Measurements from ENCODE around the gene HPSE2.
"Not testable (repeated sequence)": the region's sequence is repeated elsewhere in the genome, so short reads cannot be mapped to it uniquely, and the experiment has no call there.

HPSE2 gene

GRCh38 chr10:98563811-98564210 is 671.8 kb downstream of the HPSE2 start:
- no peak for DNase-seq (ENCODE audit: low read depth)

GRCh38 chr10:98560565-98560964 is 675.1 kb downstream of the HPSE2 start:
- no peak for DNase-seq (ENCODE audit: low read depth)

- DNase-seq (ENCODE audit: low read depth): no peak
Measured at GRCh38 chr10:98556061-98556460, 679.6 kb downstream of the HPSE2 start.

GRCh38 chr10:98555021-98555619 is 680.5 kb downstream of the HPSE2 start:
- DNase-seq (ENCODE audit: low read depth): no peak

- DNase-seq (ENCODE audit: low read depth): not testable (repeated sequence)
Measured at GRCh38 chr10:98541561-98541960, 694.1 kb downstream of the HPSE2 start.

- DNase-seq (ENCODE audit: low read depth): no peak
Measured at GRCh38 chr10:98539578-98539977, 696.1 kb downstream of the HPSE2 start.

- DNase-seq (ENCODE audit: low read depth): no peak
Measured at GRCh38 chr10:98538472-98538871, 697.2 kb downstream of the HPSE2 start.

- no peak for DNase-seq (ENCODE audit: low read depth)
Measured at GRCh38 chr10:98536551-98536950, 699.1 kb downstream of the HPSE2 start.

- no peak for DNase-seq (ENCODE audit: low read depth)
Measured at GRCh38 chr10:98533746-98534445, 701.8 kb downstream of the HPSE2 start.

- no peak for DNase-seq (ENCODE audit: low read depth)
Measured at GRCh38 chr10:98533241-98533640, 702.4 kb downstream of the HPSE2 start.

GRCh38 chr10:98528805-98529183 is 706.9 kb downstream of the HPSE2 start:
- no peak for DNase-seq (ENCODE audit: low read depth)

- no peak for DNase-seq (ENCODE audit: low read depth)
Measured at GRCh38 chr10:98528166-98528804, 707.4 kb downstream of the HPSE2 start.

GRCh38 chr10:98525969-98526368 is 709.7 kb downstream of the HPSE2 start:
- no peak for DNase-seq (ENCODE audit: low read depth)

GRCh38 chr10:98524124-98524523 is 711.5 kb downstream of the HPSE2 start:
- DNase-seq (ENCODE audit: low read depth): no peak

GRCh38 chr10:98519841-98520240 is 715.8 kb downstream of the HPSE2 start:
- DNase-seq (ENCODE audit: low read depth): no peak

- DNase-seq (ENCODE audit: low read depth): no peak
Measured at GRCh38 chr10:98517672-98518071, 718.0 kb downstream of the HPSE2 start.

GRCh38 chr10:98516352-98516751 is 719.3 kb downstream of the HPSE2 start:
- no peak for DNase-seq (ENCODE audit: low read depth)

- no peak for DNase-seq (ENCODE audit: low read depth)
Measured at GRCh38 chr10:98513704-98514103, 721.9 kb downstream of the HPSE2 start.

- DNase-seq (ENCODE audit: low read depth): no peak
Measured at GRCh38 chr10:98511876-98512275, 723.8 kb downstream of the HPSE2 start.

GRCh38 chr10:98510412-98510995 is 725.1 kb downstream of the HPSE2 start:
- DNase-seq (ENCODE audit: low read depth): no peak

- no peak for DNase-seq (ENCODE audit: low read depth)
Measured at GRCh38 chr10:98509745-98510144, 725.9 kb downstream of the HPSE2 start.

GRCh38 chr10:98502535-98502934 is 733.1 kb downstream of the HPSE2 start:
- DNase-seq (ENCODE audit: low read depth): not testable (repeated sequence)

GRCh38 chr10:98492763-98493162 is 742.9 kb downstream of the HPSE2 start:
- DNase-seq (ENCODE audit: low read depth): no peak
